Small intestine (tissue), 7 donors: ENCODE measurements around the gene DENND4C. TPM values are rescaled to one million over a fixed set of nuclear protein-coding genes. Genes with fewer than 3 reads are reported as not detected.

Source experiments
- DNase-seq, 2 donors: peaks; one replicate each; pipeline versions ENCODE4 v3.0.0 to v3.0.0-alpha.2; 2013
- FAIRE-seq: peaks from 2 replicates; lab custom pipeline; 2012; peaks lifted over from hg19 to GRCh38; lab: Jason Lieb, UNC
- H3K27ac ChIP-seq, 3 donors: one replicate each; pipeline ENCODE4 v1.5.1; 2013; ENCODE audit warnings: low read length in 2 of 3, mild to moderate bottlenecking in 2 of 3, control low read depth in 1 of 3, inconsistent platforms in 1 of 3, low read depth in 1 of 3, moderate library complexity in 1 of 3
- H3K27me3 ChIP-seq, 3 donors: one replicate each; pipeline ENCODE4 v1.6.1; 2013; ENCODE audit warnings: low read length in 3 of 3, inconsistent platforms in 1 of 3; ENCODE audit not compliant: control insufficient read depth in 3 of 3, insufficient read depth in 3 of 3
- H3K36me3 ChIP-seq, 3 donors: one replicate each; pipeline ENCODE4 v1.6.1; 2013; ENCODE audit warnings: low read length in 3 of 3, inconsistent platforms in 1 of 3, low read depth in 1 of 3, mild to moderate bottlenecking in 1 of 3, moderate library complexity in 1 of 3; ENCODE audit not compliant: control insufficient read depth in 3 of 3, insufficient read depth in 2 of 3
- H3K4me1 ChIP-seq, 3 donors: one replicate each; pipeline ENCODE4 v1.6.1; 2013; ENCODE audit warnings: low read length in 2 of 3, inconsistent platforms in 1 of 3, low read depth in 1 of 3, mild to moderate bottlenecking in 1 of 3, moderate library complexity in 1 of 3; ENCODE audit not compliant: control insufficient read depth in 3 of 3, insufficient read depth in 2 of 3
- H3K4me3 ChIP-seq, 3 donors: one replicate each; pipeline ENCODE4 v1.5.1; 2013; ENCODE audit warnings: low read length in 3 of 3, control low read depth in 1 of 3, inconsistent platforms in 1 of 3, low read depth in 1 of 3, mild to moderate bottlenecking in 1 of 3, moderate library complexity in 1 of 3
- H3K9me3 ChIP-seq, 2 donors: one replicate each; pipeline ENCODE4 v1.6.1; 2013; ENCODE audit warnings: low read depth in 1 of 2, low read length in 1 of 2; ENCODE audit not compliant: control insufficient read depth in 2 of 2, insufficient read depth in 1 of 2
- WGBS, 3 donors: extraction: QIAGEN DNeasy Blood & Tissue Kit; methylation state at CpG; one replicate each; pipeline ENCODE4 v1.1.7; 2013; 5-methylcytosine and 5-hydroxymethylcytosine counted together
- polyA plus RNA-seq, 4 donors: library from polyadenylated mRNA; stranded (reverse) in 3 of 4; unstranded in 1 of 4; fragments of 200-250 nt in 3 of 4; fragments of 120-200 nt in 1 of 4; gene quantifications; one replicate each; pipeline versions ENCODE4 v1.2.1 to v1.2.3, GENCODE V29; 2013
- donor health status: healthy with polysubstance abuse.
- donor health status: control.
- donor health status: control.
- donor health status: Bipolar disorder and iron deficiency.
- donor health status: healthy.

DENND4C gene
- polyA plus RNA-seq, 4 donors: 13.8 to 45.6 (median 17.7) TPM

GRCh38 chr9:19231126-19231903, 822 bp downstream of the DENND4C start:
- Histone ChIP-seq H3K9me3 (no peaks in the 10 kb centered on the region), H3K4me3 (peak overlapping the region; percentile 67 to 96 (median 88)), H3K4me1 (peaks cover 0 to 16% (median 5%) of the 10 kb centered on the region in 3 donors), H3K27me3 (no peaks in the 10 kb centered on the region), H3K36me3 (peaks cover 0 to 11% (median 0%) of the 10 kb centered on the region in 3 donors), H3K27ac (peak overlapping the region; percentile 95 to 100 (median 98))
- WGBS, 3 donors: 0 to 1% (median 1%) methylated on average over 34 to 35 of the region's 35 CpGs
- peak in 1 of 2 donors; percentile 36 for DNase-seq
- FAIRE-seq: no peak

- peak overlapping the region; percentile 67 to 96 (median 88) for H3K4me3 ChIP-seq
- peak overlapping the region; percentile 95 to 100 (median 98) for H3K27ac ChIP-seq
- DNase-seq (peak; percentile 29 to 51), FAIRE-seq (no peak)
- no peaks in the 10 kb centered on the region for H3K27me3 ChIP-seq
- WGBS, 3 donors: 2 to 7% (median 4%) methylated on average over 14 of the region's 14 CpGs
- H3K4me1 ChIP-seq: peaks cover 0 to 16% (median 5%) of the 10 kb centered on the region in 3 donors
- H3K9me3 ChIP-seq: no peaks in the 10 kb centered on the region
- H3K36me3 ChIP-seq: peaks cover 0 to 12% (median 0%) of the 10 kb centered on the region in 3 donors
These were observed 1.7 kb downstream of the DENND4C start for GRCh38 chr9:19231904-19232822.

- no peaks in the 10 kb centered on the region for H3K27me3 ChIP-seq
- peak overlapping the region in 2 of 3 donors; percentile 88 to 96 for H3K4me3 ChIP-seq
- FAIRE-seq: no peak
- DNase-seq: peak; percentile 51 to 75
- H3K27ac ChIP-seq: peak overlapping the region in 1 of 3 donors; percentile 98
- H3K36me3 ChIP-seq: peaks cover 0 to 15% (median 0%) of the 10 kb centered on the region in 3 donors
- WGBS, 3 donors: 0 to 18% (median 14%) methylated on average over 1 of the region's 1 CpG
- H3K4me1 ChIP-seq: peaks cover 0 to 16% (median 5%) of the 10 kb centered on the region in 3 donors
- no peaks in the 10 kb centered on the region for H3K9me3 ChIP-seq
These were observed 2.3 kb downstream of the DENND4C start for GRCh38 chr9:19232823-19233194.

GRCh38 chr9:19233344-19233743, 2.9 kb downstream of the DENND4C start:
- Histone ChIP-seq H3K9me3 (no peaks in the 10 kb centered on the region), H3K27me3 (no peaks in the 10 kb centered on the region), H3K36me3 (peaks cover 0 to 15% (median 0%) of the 10 kb centered on the region in 3 donors), H3K27ac (peak overlapping the region in 1 of 3 donors; percentile 98), H3K4me3 (peak overlapping the region in 2 of 3 donors; percentile 88 to 96), H3K4me1 (peaks cover 0 to 16% (median 5%) of the 10 kb centered on the region in 3 donors)
- FAIRE-seq: no peak
- 28 to 62% (median 61%) methylated on average over 5 of the region's 5 CpGs for WGBS, 3 donors
- no peak for DNase-seq

GRCh38 chr9:19239955-19240354, 9.5 kb downstream of the DENND4C start:
- H3K27me3 ChIP-seq: no peaks in the 10 kb centered on the region
- no peak overlapping the region for H3K27ac ChIP-seq
- H3K36me3 ChIP-seq: peaks cover 0 to 23% (median 0%) of the 10 kb centered on the region in 3 donors
- peaks cover 0 to 4% (median 0%) of the 10 kb centered on the region in 3 donors for H3K4me1 ChIP-seq
- peak in 1 of 2 donors; percentile 46 for DNase-seq
- FAIRE-seq: no peak
- no peak overlapping the region for H3K4me3 ChIP-seq
- no peaks in the 10 kb centered on the region for H3K9me3 ChIP-seq

GRCh38 chr9:19241728-19242127, 11.2 kb downstream of the DENND4C start:
- H3K4me1 ChIP-seq: peaks cover 0 to 4% (median 0%) of the 10 kb centered on the region in 3 donors
- peaks cover 0 to 23% (median 0%) of the 10 kb centered on the region in 3 donors for H3K36me3 ChIP-seq
- no peaks in the 10 kb centered on the region for H3K27me3 ChIP-seq
- 82 to 95% (median 82%) methylated on average over 6 of the region's 6 CpGs for WGBS, 3 donors
- DNase-seq (no peak), FAIRE-seq (no peak)
- no peak overlapping the region for H3K4me3 ChIP-seq
- H3K9me3 ChIP-seq: no peaks in the 10 kb centered on the region
- H3K27ac ChIP-seq: no peak overlapping the region

- Histone ChIP-seq H3K36me3 (peaks cover 0 to 18% (median 2%) of the 10 kb centered on the region in 3 donors), H3K9me3 (no peaks in the 10 kb centered on the region), H3K4me3 (no peak overlapping the region), H3K27me3 (no peaks in the 10 kb centered on the region), H3K4me1 (peaks cover 2 to 6% (median 3%) of the 10 kb centered on the region in 3 donors), H3K27ac (no peak overlapping the region)
- FAIRE-seq (no peak), DNase-seq (no peak)
- WGBS, 3 donors: 68 to 82% (median 78%) methylated on average over 10 of the region's 10 CpGs
These were observed 13.0 kb downstream of the DENND4C start for GRCh38 chr9:19243366-19244033.
